ENCODE results near the gene L3MBTL4.

The L3MBTL4 gene

GRCh38 chr18:5964108-5964507 is 450.6 kb downstream of the L3MBTL4 start:
- TF ChIP-seq GATA3 (IDR thresholded peaks at IDR 0.05; ENCODE audit: low read depth, low read length) = no peak
- no peak for TF ChIP-seq GATA2 (IDR thresholded peaks at IDR 0.05; ENCODE audit: low read depth, low read length)

- no peak for TF ChIP-seq GATA2 (IDR thresholded peaks at IDR 0.05; ENCODE audit: low read depth, low read length)
Observed at GRCh38 chr18:5963267-5963666, 451.4 kb downstream of the L3MBTL4 start.

- no peak for TF ChIP-seq GATA2 (IDR thresholded peaks at IDR 0.05; ENCODE audit: low read depth, low read length)
- no peak for TF ChIP-seq GATA3 (IDR thresholded peaks at IDR 0.05; ENCODE audit: low read depth, low read length)
Observed at GRCh38 chr18:5962362-5962761, 452.3 kb downstream of the L3MBTL4 start.

GRCh38 chr18:5961828-5962150 is 452.9 kb downstream of the L3MBTL4 start:
- no peak for TF ChIP-seq GATA2 (IDR thresholded peaks at IDR 0.05; ENCODE audit: low read depth, low read length)
- no peak for TF ChIP-seq GATA3 (IDR thresholded peaks at IDR 0.05; ENCODE audit: low read depth, low read length)

- no peak for TF ChIP-seq GATA3 (IDR thresholded peaks at IDR 0.05; ENCODE audit: low read depth, low read length)
- TF ChIP-seq GATA2 (IDR thresholded peaks at IDR 0.05; ENCODE audit: low read depth, low read length) = no peak
Observed at GRCh38 chr18:5961097-5961827, 453.4 kb downstream of the L3MBTL4 start.

GRCh38 chr18:5958822-5959221 is 455.9 kb downstream of the L3MBTL4 start:
- no peak for TF ChIP-seq GATA3 (IDR thresholded peaks at IDR 0.05; ENCODE audit: low read depth, low read length)
- TF ChIP-seq GATA2 (IDR thresholded peaks at IDR 0.05; ENCODE audit: low read depth, low read length) = no peak

- no peak for TF ChIP-seq GATA3 (IDR thresholded peaks at IDR 0.05; ENCODE audit: low read depth, low read length)
- TF ChIP-seq GATA2 (IDR thresholded peaks at IDR 0.05; ENCODE audit: low read depth, low read length) = no peak
Observed at GRCh38 chr18:5955861-5956260, 458.9 kb downstream of the L3MBTL4 start.

GRCh38 chr18:5951515-5952091 is 463.1 kb downstream of the L3MBTL4 start:
- no peak for TF ChIP-seq GATA2 (IDR thresholded peaks at IDR 0.05; ENCODE audit: low read depth, low read length)
- no peak for TF ChIP-seq GATA3 (IDR thresholded peaks at IDR 0.05; ENCODE audit: low read depth, low read length)

- TF ChIP-seq GATA3 (IDR thresholded peaks at IDR 0.05; ENCODE audit: low read depth, low read length) = no peak
Observed at GRCh38 chr18:5948781-5949180, 465.9 kb downstream of the L3MBTL4 start.

DNA sequence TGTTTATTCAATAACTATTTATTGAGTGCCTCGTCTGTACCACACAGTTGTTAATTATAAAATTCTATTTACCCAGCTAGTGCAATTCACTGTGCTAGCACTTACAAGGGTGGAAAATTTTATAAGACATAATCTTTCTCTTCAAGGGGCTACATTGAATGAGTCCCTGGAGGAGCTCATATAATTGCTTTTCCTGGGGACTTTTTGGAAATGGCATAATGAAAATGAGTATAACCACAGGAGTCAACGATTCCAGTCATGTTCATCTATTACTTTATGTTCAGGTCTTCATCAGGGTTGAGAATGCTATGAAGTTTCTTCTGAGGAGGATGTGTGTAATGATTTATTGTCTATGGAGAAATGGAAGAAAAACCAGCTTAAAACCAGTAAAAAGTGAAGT is 466.5 kb downstream of the L3MBTL4 start:
- no peak for TF ChIP-seq GATA3 (IDR thresholded peaks at IDR 0.05; ENCODE audit: low read depth, low read length)
- no peak for TF ChIP-seq GATA2 (IDR thresholded peaks at IDR 0.05; ENCODE audit: low read depth, low read length)

DNA sequence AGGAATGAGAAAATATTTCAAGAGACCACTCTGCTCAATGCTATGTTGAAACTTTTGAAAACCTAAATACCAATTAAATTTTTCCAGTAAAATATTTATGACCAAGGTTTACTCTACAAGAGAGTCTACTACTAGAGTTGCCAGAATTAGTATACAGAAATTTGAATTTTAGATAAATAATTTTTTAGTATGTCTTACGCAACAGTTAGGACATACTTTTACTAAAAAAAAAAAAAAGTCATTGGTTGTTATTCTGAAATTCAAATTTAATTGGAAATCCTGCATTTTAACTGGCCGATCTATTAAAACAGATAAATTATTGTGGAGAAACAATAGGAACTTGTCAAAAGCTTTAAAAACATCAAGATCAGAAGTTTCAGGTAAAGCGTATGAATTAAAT is 470.3 kb downstream of the L3MBTL4 start:
- TF ChIP-seq GATA3 (IDR thresholded peaks at IDR 0.05; ENCODE audit: low read depth, low read length) (no peak), GATA2 (IDR thresholded peaks at IDR 0.05; ENCODE audit: low read depth, low read length) (no peak)

- TF ChIP-seq GATA2 (IDR thresholded peaks at IDR 0.05; ENCODE audit: low read depth, low read length) (no peak), GATA3 (IDR thresholded peaks at IDR 0.05; ENCODE audit: low read depth, low read length) (no peak)
Observed at GRCh38 chr18:5943514-5943913, 471.2 kb downstream of the L3MBTL4 start.

DNA sequence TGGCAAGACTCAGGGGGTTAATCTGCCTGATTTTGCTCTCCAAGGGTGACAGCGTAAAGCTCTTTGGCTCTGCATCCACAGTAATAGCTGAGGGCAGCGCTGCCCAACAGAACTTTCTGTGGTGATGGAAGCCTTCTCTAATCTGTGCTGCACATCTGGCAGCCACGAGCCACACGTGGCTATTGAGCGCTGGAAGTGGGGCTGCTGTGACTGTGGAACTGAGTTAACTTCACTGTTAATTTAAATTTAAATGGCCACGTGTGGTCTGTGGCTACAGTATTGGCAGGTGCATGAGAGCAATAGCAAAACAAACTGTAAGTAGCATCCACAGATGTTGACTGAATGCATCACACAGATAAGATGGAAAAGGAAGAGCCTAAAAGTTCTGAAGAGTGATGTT is 472.1 kb downstream of the L3MBTL4 start:
- TF ChIP-seq GATA3 (IDR thresholded peaks at IDR 0.05; ENCODE audit: low read depth, low read length) (no peak), GATA2 (IDR thresholded peaks at IDR 0.05; ENCODE audit: low read depth, low read length) (no peak)

- TF ChIP-seq GATA3 (IDR thresholded peaks at IDR 0.05; ENCODE audit: low read depth, low read length) (no peak), GATA2 (IDR thresholded peaks at IDR 0.05; ENCODE audit: low read depth, low read length) (no peak)
Observed at GRCh38 chr18:5941890-5942289, 472.8 kb downstream of the L3MBTL4 start.

DNA sequence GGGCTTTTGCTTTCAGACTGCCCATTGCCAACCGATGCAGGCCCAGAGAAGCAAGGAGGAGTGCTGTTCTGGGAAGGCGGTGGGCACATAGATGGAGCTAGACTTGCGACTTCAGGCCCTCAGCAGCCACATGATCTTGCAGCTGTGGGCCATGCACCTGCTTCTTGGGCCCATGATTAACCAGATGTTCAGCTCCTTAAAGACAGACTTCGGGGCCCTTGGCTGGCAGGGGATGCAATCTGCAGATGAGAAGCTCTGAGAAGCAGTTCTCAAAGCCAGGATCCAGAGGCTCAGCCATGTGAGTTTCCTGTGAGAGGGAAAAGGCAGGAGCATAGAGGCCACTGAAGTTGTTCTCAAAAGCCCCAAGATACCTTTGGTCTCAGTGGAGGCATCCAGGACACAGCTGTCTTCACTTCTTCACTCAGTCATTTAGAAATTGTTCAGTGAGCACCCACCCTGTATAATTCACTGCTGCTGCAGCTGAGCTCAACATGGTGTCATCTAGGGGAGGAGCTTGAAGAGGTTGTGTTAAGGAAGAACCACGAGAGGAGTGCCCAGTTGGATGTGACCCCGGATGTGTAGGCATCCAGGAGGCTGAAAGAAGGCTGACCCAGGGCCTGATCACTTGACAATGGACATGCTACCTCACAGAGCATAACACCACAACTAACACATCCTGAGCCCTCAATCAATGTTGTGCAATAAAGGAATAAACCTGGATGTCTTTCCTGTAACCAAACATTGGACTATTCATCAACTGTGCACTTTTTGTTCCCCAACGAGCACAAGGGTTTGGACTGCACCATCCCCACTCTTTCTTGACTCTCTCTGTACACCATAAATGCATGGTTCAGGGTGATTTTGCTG is 474.7 kb downstream of the L3MBTL4 start:
- TF ChIP-seq GATA2 (IDR thresholded peaks at IDR 0.05; ENCODE audit: low read depth, low read length) (no peak), GATA3 (IDR thresholded peaks at IDR 0.05; ENCODE audit: low read depth, low read length) (no peak)
